IPS-NIHi11 (cell line): ENCODE measurements around the gene TTYH3.

Experiments used
- DNase-seq: peaks from one replicate; pipeline ENCODE4 v3.0.0; 2012; ENCODE audit warnings: mixed read lengths, low spot score

Gene TTYH3

GRCh38 chr7:2649139-2649838 lies 17.5 kb downstream of the TTYH3 start:
- DNase-seq: no peak

- DNase-seq: no peak
These were observed 18.2 kb downstream of the TTYH3 start for GRCh38 chr7:2649991-2650390.

- DNase-seq: no peak
These were observed 18.7 kb downstream of the TTYH3 start for GRCh38 chr7:2650451-2650850.

- no peak for DNase-seq
These were observed 19.6 kb downstream of the TTYH3 start for GRCh38 chr7:2651336-2651735.

- DNase-seq: no peak
These were observed 20.3 kb downstream of the TTYH3 start for GRCh38 chr7:2651847-2652735.

- no peak for DNase-seq
These were observed 20.9 kb downstream of the TTYH3 start for GRCh38 chr7:2652736-2653060.

- no peak for DNase-seq
These were observed 22.3 kb downstream of the TTYH3 start for GRCh38 chr7:2654059-2654458.

- DNase-seq: no peak
These were observed 24.3 kb downstream of the TTYH3 start for GRCh38 chr7:2655870-2656614.

GRCh38 chr7:2657208-2657607 lies 25.4 kb downstream of the TTYH3 start:
- no peak for DNase-seq

- DNase-seq: no peak
These were observed 26.3 kb downstream of the TTYH3 start for GRCh38 chr7:2657920-2658671.

GRCh38 chr7:2658941-2659340 lies 27.2 kb downstream of the TTYH3 start:
- DNase-seq: no peak

- no peak for DNase-seq
These were observed 28.0 kb downstream of the TTYH3 start for GRCh38 chr7:2659556-2660358.

- no peak for DNase-seq
These were observed 28.7 kb downstream of the TTYH3 start for GRCh38 chr7:2660359-2661095.

- no peak for DNase-seq
These were observed 29.3 kb downstream of the TTYH3 start for GRCh38 chr7:2661096-2661449.

- DNase-seq: no peak
These were observed 30.0 kb downstream of the TTYH3 start for GRCh38 chr7:2661602-2662272.

- no peak for DNase-seq
These were observed 30.7 kb downstream of the TTYH3 start for GRCh38 chr7:2662273-2663120.

GRCh38 chr7:2663121-2663886 lies 31.5 kb downstream of the TTYH3 start:
- no peak for DNase-seq

GRCh38 chr7:2663960-2664359 lies 32.2 kb downstream of the TTYH3 start:
- DNase-seq: no peak
